K562 treated with DMSO at 1 percent for 48 hours (cell line): ENCODE data around the gene ALPL. TPM values are rescaled to one million over a fixed set of nuclear protein-coding genes. Genes with fewer than 3 reads are reported as not detected.

Experiments
- total RNA-seq: library from RNA; unstranded; fragments of 300-600 nt; gene quantifications from 2 replicates; pipeline ENCODE4 v1.2.3, GENCODE V29; 2022; ENCODE audit warnings: low replicate concordance; ENCODE audit errors: extremely low read depth

Gene ALPL
- total RNA-seq, result not detected in 2 replicates

DNA sequence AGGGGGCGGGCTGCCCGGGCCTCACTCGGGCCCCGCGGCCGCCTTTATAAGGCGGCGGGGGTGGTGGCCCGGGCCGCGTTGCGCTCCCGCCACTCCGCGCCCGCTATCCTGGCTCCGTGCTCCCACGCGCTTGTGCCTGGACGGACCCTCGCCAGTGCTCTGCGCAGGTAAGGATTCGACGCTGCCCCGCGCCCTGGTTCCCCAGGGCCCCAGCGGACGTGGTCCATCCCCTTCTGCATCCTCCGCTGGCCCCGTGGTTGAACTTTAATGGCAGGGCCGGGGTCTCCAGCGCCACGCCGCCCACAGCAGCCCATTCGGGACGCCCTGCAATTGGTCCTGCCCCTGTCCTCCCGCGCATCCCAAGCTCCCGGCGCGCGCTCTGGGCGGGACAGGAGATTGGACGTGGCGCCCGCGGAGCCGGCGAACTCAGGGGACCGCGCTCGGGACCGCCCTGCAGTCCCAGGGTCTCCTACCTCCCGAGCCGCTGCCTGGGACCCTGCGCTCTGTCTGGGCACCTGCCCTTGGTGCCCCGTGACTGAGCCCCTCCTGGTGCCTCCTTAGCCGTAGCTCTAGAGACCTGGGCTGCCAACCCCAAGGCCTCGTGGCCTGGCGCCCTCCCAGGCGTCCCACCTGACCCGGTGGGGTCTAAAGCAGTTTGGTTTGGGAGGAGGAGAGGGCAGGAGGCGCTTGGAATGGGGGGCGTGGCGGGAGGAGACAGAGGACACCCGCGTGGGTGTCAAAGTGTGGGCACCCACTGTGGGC, at the start of gene ALPL:
TSS of gene ALPL (plus strand) at position 73 of the 762 bp plus-strand sequence. CDS start 44,659 bp downstream, outside the sequence.

Other genes starting within 250 kb of the ALPL start
- gene ECE1, start 219.0 kb upstream of the ALPL start, total RNA-seq, result not detected in 2 replicates
- gene NBPF3, start 69.3 kb upstream of the ALPL start, total RNA-seq, result not detected in 2 replicates
- gene RAP1GAP, start 159.9 kb downstream of the ALPL start, total RNA-seq, result not detected in 2 replicates